GM21390 (cell line): ENCODE results near the gene IMMT.
A peak's percentile ranks its signal among the peaks of the same experiment; 100 is the strongest.

ENCODE experiments used
- ATAC-seq: cut with Tn5 transposase; IDR thresholded peaks from one replicate; pipeline ENCODE4 v1.9.1; 2021; ENCODE audit not compliant: unreplicated experiment

The IMMT gene

DNA sequence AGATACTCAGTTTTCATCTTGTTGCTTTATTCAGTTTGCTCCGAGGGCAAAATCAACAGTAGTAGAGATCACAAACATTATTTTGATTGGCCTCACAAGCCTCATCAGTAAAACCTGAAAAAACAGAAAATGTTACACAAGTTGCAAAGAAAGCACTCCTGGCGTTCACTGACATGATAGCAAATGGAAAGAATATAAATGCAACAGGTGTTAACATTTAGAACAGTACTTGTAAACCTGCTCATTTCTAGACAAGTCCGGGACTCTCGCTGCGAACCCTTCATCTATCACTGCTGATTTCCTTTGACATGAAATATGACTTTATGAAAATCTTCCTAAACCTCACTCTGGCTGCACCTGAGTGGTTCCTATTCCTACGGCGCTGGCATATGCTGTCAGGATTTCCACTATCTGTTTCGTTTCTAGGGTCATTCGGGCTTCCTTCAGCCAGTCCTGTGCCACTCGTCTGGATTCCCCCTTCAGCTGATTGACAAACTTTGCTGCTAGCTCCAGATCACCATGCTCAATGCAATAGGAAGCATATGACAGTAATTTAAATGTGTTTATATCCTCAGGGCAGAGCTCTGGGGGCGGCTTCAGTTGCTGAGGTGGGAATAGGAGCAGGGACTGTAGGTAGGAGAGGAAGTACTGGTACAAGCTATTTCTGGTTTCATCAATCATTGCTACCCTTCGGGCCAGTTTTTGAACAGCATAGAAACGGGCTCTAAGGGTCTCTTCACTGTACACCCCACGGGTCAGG, 51.2 kb downstream of the IMMT start:
- ATAC-seq, result no peak

DNA sequence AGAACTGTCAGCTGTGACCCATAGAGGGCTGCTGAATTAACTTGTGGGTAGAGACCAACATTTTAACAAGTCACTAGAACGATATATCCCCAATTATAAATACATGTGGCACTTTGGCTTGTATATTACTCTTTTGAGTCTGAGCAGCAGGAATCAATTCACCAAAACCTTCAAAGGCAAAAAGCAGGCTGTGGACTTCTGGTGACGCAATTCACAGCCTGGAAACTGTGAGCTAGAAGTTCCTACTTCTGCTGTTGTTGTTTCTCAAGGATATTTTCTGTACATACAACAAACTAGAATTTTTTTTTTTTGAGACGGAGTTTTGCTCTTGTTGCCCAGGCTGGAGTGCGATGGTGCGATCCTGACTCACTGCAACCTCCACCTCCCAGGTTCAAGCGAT, 52.0 kb downstream of the IMMT start:
- no peak for ATAC-seq

DNA sequence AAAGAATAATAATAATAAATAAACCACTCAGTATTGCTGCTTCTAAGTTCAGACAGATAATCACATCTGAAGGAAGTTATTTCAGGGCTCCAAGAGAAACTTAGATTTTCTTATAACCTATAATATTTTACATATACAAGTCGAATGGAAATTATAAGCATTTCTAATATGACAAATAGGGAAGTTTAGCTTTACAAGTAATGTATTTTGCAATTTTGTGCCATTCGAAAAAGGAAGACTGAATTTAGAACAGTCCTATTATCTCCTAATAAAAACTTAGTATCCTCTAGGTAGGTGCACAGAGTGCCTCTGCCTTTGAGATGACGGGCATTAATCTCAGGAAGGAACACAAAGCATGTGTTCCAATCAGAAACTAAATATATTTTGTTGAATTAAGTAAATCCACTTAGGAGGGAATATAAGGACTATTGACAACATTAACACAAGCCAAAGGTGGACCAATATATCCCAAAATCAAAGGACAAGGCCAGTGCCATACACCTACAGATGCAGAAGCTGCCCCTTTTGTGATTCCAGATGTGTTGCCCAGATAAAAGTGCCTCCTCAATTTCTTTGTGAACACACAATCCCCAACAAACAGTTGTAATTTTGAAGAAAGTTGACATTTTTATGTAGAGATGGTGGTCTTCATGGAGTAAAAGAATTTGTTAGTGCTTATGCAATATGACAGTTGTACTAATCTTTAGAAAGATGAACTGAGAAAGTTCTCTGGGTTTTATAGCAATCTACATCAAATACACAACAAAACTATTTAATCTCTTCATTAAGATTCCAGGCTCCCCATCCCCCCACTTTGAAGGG, 52.6 kb downstream of the IMMT start:
- ATAC-seq, result no peak

DNA sequence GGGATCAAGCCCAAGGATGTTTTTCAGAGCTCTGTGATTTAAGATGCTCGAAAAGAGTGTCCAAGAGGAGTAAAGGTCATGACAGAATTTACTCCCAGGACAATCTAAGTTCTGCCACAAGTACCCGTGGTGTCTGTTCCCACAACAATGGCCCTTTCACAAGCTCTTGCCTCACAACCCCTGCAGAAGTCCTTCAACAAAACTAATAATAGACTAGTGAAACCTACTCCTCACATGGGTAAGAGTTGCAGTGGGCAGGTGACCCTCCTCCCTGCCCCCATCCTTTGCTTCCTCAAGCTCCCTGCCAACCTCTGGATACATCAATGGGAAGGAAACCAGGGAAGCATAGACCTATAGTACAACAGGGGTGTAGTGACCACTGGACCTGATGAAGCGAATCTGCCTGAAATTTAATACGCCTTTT, 54.3 kb downstream of the IMMT start:
- ATAC-seq, result no peak

DNA sequence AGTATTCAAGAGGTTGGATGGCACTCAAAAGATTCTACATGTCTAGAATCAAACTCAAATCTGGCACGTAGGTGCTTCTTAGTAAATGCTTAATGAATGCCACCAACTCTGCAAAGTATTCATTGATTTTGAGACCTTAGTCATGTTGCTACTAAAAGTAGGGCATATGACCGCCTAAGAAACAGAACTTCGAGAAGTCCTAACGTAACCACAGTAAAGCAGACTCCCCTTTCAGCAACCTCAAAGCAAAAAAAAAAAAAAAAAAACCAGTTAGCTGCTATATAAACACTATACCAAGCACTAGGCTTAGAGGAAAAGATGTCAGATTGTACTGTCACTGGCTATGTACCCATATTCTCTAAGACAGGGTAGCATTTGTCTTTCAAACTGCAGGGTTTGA, 55.3 kb downstream of the IMMT start:
- no peak for ATAC-seq

DNA sequence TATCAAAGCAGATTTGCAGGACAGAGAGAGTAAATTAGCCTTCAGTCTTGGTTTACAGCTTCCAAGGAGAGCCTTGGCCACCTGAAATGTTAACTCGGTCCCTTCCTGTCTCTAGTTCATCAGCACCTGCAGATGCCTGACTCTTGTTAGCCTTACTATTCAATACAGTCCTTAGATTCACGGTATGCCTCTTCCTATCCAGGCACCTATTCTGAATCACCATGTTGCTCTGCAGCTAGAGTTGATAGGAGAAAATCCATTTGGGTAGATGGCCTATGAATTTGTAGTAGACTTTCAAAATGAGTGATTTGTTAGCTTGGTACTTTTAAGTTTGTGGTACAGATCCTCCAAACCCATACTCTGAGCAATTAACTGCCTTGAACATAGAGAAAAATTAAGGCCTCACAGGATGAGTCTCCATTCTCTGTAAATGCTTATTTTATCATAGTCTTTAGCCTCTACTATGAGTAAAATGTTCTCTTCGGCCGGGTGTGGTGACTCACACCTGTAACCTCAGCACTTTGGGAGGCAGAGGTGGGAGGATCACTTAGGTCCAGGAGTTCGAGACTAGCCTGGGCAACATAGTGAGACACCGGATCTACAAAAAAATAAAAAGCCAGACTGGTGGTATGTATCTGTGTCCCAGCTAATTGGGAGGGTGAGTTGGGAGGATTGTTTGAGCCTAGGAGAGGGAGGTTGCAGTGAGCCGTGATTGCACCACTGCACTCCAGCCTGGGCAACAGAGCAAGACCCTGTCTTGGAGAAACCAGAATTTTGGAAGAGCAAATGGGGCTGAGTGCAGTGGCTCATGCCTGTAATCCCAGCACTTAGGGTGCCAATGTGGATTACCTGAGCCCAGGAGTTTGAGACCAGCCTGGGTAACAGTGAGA, 56.3 kb downstream of the IMMT start:
- no peak for ATAC-seq

DNA sequence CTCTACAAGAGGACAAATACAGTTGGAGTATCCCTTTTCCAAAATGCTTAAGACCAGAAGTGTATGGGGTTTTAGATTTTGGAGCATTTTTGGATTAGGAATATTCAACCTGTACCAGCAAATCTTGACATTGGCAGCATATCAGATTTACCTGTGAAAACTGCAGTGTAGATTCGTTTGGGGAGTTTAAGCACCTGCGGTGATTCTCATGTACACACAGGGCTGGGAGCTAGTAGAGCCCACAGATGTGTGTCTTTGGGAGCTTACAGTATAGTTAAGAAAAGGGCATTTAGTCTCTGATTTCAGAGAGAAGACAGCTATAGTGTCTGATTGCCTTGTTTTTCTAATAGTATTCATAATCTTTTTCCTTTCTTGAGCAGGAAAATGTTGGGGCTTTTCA, 59.1 kb downstream of the IMMT start:
- no peak for ATAC-seq

DNA sequence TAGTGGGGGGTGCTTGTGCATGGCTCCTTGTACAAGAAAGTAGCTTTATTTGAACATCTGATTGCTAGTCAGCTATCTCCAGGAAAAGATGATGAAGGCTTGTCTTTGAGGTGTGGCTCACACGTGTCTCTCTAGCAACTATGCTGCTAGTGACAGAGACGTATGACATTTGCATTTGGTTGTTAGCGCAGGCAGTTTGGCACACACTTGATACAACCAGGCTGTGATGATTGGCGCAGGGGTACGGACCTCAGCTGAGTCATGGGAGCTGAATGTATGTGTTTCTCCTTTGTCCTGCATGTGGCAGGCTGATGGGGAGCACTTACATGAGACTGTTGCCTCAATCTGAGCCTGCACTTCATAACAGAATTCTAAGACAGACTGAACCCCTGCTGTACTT, 59.6 kb downstream of the IMMT start:
- no peak for ATAC-seq

DNA sequence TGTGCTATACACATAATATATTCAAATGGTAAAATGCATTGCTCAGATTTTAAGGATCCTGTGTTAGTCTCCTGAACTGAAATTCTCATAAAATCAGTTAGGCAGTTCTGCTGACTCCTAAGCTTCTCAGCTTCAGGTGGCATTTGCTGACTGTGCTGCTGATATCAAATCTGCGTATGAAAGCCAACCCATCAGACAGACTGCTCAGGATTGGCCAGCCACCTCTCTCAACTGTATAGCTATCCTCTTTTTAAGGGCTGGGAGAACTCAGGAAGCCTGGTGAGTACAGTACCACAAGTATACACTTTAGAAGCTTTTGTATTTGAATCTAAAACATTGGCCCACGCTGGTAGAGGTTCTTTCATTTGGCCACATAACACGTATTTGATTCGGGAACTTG, 60.6 kb downstream of the IMMT start:
- no peak for ATAC-seq

GRCh38 chr2:86124683-86125082, 70.6 kb downstream of the IMMT start:
- no peak for ATAC-seq

DNA sequence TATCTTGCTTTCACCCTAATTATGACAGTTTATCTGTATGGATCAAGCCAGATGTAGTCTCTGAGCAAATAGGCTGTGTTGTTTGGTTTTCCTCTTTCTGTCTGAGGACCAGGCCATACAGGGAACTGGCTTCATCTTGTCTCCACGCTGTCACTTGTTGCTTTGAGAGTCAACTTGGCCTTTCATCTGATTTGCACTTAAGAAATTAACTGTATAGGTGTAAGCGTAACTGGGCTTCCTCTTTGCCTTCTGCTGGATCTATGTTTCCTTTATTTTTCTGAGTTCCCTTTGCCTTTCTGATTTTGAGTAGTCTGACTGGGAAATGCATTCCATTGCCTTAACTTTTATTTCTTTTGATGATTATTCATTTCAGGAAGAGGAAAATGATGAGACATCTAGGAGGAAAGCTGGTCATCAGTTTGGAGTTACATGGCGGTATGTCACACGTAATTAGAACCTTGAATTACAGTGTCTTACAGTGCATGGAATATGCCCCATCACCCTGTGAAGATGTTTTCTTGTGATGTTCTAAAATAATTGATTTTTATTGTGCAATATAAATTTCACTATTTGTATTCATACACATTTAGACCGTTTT, 71.8 kb downstream of the IMMT start:
- ATAC-seq, result no peak

DNA sequence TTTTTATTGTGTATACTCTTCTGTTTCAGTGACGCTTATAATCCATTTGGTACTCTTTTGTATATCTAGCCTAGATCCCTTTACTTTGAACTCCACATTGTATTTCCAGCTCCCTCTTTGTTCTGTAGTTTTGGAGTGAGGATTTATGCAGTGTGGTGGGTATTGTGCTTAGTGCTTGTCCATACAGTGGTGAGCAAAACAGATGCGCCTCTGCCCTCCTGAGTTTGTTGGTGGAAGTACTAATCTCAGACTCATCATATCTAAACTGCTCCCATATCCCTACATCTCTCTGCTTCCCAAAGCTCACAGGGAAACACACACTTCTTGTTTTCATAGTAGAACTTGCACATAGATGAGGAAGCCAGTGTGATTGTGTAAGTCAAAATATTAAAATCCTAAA, 77.1 kb downstream of the IMMT start:
- no peak for ATAC-seq

GRCh38 chr2:86107031-86107430, 88.2 kb downstream of the IMMT start:
- ATAC-seq, result no peak

DNA sequence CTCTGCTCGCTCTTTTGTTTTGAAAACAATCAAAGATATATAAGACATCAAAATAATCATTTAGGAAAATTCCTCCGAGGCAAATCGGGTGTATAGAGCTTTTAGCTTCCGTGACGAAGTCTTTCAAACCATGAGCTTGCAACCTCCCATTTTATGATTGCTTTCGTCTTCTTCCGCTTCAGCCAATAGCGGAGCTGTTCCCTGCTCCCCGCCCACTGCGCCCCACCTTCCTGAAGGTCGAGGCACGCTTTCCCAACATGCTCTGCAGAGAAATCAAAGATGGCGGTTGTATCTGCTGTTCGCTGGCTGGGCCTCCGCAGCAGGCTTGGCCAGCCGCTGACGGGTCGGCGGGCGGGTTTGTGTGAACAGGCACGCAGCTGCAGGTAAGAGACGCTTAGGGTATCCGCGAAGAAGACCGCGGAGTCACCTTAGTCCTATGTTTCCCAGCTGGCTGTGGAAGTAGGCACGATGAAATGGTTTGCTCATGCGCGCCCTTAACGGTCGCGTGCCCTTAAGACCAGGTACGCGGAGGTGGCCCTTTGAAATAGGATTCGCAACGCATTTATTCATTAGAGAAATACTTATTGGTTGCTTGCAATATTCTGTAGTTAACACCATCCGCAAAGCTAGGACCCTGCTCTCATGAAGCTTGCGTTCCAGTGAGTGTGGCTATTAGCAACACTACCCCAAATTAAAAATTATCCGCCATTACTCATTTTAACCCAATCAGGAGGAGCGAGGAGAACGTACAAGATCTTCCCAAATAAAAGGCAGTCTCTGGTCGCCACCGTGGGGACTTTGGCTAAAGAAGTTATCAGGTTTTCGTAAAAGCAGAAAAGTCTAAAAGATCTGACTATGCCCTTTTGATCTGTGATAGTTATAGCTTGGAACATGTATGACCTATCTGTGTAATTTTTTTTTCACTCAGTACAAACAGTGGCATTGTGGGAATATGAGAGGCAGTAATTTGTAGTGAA, 89.0 kb downstream of the IMMT start, which contains the start of gene PTCD3:
Gene PTCD3, plus strand, starts transcription at position 267 of the 977 bp plus-strand sequence. Its CDS starts 13 bp downstream, at position 280.
- ATAC-seq, result peak; percentile 86

DNA sequence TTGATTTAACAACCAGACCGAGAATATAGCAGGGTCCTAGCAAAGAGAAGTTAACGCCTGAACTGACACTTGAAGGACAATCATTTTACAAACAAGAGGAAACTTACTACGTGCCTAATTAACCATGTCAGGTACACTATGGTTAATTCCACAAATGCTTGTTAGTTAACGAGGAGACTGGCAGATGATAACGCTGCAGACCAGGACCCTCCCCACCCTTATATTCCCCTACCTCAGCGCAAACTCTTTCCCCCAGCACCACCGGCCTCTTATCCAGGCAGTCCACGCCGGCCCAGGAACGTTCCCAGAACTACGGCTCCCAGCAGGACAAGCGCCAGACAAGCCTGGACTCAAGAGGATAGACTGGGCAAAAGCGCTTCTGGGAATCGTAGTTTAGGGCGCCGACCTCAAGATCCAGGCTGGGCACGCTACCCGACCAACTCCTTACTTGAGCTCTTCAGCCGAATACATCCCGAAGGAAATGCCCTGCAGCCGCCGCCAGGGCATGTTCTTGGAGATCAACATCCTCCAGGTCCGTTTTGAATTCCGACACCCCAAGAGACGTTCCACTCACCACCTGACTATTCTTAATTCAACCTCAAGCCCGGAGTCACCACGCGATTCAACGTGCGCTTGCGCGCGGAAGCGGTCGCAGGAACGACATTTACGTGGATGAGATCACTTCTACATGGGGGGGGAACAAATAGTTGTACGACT, 89.9 kb downstream of the IMMT start, which contains the start of gene POLR1A:
Gene POLR1A, minus strand, starts transcription at position 635 of the 717 bp plus-strand sequence. Its CDS starts 110 bp downstream, at position 525.
- peak; percentile 68 for ATAC-seq

DNA sequence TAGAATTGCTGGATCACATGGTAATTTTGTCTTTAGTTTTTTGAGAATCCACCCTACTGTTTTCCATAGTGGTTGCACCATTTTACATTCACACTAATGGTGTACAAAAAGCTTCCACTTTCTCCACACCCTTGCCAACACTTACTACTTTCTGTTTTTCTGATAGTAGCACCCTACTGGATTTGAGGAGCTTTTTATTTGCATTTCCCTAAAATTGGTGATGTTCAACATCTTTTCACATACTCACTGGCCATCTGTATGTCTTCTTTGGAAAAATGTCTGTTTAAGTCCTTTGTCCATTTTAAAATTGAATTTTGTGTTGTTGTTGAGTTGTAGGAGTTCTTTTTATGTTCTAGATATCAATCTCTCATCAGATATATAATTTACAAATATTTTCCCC, 93.1 kb downstream of the IMMT start:
- no peak for ATAC-seq

DNA sequence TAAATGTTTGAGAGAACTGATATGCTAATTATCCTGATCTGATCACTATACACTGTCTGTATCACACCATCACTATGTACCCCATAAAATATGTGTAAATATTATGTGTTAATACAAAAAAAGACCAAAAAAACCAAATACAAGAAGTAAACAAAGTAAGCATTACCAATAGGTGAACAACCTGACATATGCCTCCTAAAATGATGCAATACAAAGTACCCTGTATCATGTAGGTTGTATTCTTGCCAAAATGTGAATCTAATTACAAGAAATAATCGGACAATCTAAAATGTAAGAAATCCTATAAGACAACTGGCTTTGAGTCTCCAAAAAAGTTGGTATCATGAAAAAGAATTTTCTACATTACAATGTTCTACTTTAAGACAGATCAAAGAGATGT, 97.3 kb downstream of the IMMT start:
- ATAC-seq, result no peak

GRCh38 chr2:86097114-86097896, 98.0 kb downstream of the IMMT start:
- ATAC-seq, result no peak
